ENCODE data around the gene COA3.

DNA sequence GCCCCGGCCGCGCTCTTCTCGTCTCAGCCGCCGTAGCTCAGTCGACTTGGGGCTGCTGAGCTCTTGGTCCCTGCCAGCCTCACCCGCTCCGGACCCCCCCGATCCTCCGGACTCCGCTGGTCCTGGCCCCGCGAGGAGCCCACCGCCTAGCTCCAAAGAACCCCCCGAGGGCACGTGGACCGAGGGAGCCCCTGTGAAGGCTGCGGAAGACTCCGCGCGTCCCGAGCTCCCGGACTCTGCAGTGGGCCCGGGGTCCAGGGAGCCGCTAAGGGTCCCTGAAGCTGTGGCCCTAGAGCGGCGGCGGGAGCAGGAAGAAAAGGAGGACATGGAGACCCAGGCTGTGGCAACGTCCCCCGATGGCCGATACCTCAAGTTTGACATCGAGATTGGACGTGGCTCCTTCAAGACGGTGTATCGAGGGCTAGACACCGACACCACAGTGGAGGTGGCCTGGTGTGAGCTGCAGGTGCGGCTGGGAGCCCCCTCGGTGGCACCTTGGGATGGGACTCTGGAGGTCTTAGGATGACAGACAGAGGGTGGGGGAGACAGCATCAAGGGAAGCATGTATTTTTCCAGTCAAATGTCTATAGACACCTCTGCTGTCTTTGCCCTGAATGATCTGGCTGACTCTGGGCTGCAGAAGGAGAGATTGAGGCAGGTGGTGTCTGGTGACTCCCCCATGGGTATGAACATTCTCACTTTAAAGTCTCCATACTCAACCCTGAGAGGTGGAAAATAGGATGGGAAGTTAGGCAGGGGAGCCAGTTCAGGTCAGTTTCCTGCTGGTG lies 17.5 kb downstream of the COA3 start:
- TF ChIP-seq, protein P1, sequence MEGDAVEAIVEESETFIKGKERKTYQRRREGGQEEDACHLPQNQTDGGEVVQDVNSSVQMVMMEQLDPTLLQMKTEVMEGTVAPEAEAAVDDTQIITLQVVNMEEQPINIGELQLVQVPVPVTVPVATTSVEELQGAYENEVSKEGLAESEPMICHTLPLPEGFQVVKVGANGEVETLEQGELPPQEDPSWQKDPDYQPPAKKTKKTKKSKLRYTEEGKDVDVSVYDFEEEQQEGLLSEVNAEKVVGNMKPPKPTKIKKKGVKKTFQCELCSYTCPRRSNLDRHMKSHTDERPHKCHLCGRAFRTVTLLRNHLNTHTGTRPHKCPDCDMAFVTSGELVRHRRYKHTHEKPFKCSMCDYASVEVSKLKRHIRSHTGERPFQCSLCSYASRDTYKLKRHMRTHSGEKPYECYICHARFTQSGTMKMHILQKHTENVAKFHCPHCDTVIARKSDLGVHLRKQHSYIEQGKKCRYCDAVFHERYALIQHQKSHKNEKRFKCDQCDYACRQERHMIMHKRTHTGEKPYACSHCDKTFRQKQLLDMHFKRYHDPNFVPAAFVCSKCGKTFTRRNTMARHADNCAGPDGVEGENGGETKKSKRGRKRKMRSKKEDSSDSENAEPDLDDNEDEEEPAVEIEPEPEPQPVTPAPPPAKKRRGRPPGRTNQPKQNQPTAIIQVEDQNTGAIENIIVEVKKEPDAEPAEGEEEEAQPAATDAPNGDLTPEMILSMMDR (IDR thresholded peaks at IDR 0.05): no peak
- no peak for TF ChIP-seq POLR2A (IDR thresholded peaks at IDR 0.05)

Measured in Peyer's patch (tissue), 4 donors.